LHCN-M2 (cell line): ENCODE measurements around the gene CLASRP. TPM values are rescaled to one million over a fixed set of nuclear protein-coding genes. Genes with fewer than 3 reads are reported as not detected.

Experiments
- DNase-seq: peaks from one replicate; pipeline ENCODE4 v3.0.0-alpha.2; 2012; ENCODE audit warnings: low read depth
- total RNA-seq: library from RNA; depleted of rRNA; stranded (reverse); fragments of >200 nt; gene quantifications from 2 replicates; pipeline ENCODE4 v1.2.3, GENCODE V29; 2014

The CLASRP gene
- total RNA-seq, 1 experiment from 2014 or later: 76.0 TPM

DNA sequence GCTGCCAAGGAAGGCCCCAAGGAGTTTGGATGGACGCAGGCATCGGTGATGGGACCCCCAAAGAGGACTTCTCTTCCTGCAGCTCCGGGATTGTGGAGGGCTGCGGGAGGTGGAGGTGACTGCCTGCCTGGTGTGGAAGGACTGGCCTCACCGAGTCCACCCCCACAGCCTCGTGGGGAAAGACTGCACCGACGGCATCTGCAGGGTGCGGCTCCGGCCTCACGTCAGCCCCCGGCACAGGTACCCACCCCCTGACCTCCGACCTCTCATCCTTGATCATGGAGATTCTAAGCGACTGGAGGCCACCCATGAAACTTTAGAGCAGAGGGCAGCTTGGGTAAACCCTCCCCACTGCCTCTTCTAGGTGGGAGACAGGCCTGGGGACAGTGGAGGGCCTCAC lies 16.9 kb upstream of the CLASRP start:
- DNase-seq: no peak

GRCh38 chr19:45023048-45023447 lies 15.8 kb upstream of the CLASRP start:
- DNase-seq: no peak

DNA sequence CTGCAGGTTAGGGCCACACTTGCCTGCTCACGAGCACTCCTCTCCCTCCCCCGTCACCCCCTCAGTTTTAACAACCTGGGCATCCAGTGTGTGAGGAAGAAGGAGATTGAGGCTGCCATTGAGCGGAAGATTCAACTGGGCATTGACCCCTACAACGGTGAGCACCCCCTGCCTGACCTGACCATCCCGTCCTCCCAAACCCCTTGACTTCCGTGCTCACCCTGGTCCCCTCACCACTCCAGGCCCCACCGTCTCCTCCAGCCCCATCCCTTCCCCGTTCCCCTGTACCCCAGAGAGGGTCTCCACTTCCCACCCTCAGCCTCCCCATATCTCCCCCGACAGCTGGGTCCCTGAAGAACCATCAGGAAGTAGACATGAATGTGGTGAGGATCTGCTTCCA lies 13.6 kb upstream of the CLASRP start:
- no peak for DNase-seq

GRCh38 chr19:45027371-45027770 lies 11.5 kb upstream of the CLASRP start:
- DNase-seq: no peak

GRCh38 chr19:45030825-45031224 lies 8.0 kb upstream of the CLASRP start:
- no peak for DNase-seq

DNA sequence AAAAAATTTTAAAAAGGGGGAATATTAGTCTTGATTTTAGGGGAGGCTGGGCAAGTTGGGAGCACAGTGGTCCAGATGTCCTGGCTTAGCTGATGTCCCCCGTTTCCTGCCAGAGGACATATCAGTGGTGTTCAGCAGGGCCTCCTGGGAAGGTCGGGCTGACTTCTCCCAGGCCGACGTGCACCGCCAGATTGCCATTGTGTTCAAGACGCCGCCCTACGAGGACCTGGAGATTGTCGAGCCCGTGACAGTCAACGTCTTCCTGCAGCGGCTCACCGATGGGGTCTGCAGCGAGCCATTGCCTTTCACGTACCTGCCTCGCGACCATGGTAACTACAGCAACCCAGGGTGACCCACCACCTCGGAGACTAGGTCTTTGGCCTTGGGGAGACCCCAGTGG lies 6.4 kb upstream of the CLASRP start:
- DNase-seq: no peak

DNA sequence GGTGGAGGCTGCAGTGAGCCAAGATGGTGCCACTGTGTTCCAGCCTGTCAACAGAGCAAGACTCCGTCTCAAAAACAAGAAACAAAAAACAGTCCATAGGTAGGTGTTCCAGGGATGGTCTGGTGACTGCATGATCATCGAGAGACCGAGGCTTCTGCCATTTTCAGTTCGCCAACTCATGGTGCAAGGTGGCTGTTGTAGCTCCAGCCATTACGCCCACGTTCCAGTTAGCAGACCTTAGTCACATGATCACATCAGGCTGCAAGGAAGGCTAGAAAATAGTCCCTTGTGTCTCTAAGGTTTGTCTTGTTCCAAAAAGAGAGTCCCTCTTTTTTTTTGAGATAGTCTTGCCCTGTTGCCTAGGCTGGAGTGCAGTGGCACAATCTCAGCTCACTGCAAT lies 3.1 kb upstream of the CLASRP start:
- no peak for DNase-seq

- DNase-seq: no peak
Measured at GRCh38 chr19:45037393-45038169, 1.3 kb upstream of the CLASRP start.

DNA sequence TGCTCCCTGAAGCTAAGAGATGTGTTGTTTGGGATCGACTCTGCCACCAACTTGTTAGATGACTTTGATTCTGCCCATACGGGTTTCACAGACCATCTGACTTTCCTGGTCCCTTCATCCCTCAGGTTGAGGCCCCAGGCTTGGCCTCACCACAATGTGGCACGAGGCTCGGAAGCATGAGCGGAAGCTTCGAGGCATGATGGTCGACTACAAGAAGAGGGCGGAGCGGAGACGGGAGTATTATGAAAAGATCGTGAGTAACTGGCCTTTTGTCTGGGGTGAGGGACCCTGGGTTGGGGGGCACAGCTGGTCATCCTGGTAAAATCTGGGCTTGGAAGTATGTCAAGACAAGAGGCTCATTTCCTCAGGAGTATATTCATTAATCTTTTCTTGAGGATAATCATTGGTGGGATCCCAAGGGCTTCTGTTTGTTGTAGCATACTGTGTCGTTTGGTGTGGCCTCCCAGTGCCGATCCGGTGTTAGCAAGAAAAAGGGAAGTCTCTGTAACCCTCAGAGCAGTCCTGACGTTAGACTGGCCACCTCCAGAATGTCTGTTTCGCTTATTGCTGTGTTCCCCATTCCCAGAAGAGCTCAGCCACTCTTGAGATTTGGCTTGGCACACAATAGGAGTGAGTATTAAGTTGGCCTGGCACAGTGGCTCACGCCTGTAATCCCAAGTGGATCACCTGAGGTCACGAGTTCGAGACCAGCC lies 1.4 kb downstream of the CLASRP start:
- DNase-seq: no peak

DNA sequence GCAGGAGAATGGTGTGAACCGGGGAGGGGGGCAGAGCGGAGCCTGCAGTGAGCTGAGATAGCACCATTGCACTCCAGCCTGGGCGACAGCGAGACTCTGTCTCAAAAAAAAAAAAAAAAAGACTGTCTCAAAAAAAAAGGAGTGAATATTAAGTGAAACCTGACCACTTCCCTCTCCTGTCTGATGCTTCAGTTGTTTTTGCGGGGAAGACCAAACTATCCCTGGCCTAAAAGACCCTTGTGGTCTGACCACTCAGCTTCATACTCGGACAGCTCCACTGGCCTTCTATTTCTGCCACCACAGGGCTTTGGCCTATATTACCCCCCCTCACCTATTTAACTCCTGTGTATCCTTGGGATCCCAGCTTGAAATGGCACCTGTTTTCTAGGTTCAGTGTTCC lies 2.3 kb downstream of the CLASRP start:
- no peak for DNase-seq

DNA sequence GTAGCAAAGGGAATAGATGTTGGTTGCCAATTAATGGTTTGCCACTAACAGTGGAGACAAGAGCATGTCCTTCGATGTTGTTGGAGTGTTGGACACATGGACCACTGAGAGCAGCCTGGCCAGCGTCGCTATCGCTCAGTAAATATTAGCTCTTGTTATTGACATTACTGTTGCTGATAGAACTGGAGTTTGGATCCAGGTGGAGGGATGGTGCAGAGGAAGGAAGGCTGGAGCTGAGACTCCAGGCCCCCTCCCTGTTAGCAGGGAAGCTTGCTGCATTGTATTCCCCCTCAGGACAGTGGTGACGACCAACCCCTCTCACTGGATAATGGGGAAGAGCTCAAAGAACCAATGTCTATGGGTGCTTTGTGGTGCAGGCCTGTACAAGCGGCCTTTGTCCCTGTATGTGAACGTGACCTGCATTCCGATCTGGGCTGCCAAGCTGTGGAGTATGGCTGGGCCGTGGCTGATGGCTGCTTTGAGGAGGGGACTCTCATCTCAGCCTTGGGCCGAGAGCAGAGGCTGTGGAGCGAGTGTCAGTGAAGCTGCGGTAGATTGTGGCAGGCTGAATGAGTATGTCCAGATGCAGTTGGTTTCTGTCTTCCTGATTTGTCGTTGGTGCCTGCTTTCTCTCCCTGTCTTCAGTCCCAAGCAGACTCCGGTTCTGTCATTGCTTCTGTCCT lies 7.0 kb downstream of the CLASRP start:
- DNase-seq: no peak

GRCh38 chr19:45046355-45046754 lies 7.5 kb downstream of the CLASRP start:
- no peak for DNase-seq

DNA sequence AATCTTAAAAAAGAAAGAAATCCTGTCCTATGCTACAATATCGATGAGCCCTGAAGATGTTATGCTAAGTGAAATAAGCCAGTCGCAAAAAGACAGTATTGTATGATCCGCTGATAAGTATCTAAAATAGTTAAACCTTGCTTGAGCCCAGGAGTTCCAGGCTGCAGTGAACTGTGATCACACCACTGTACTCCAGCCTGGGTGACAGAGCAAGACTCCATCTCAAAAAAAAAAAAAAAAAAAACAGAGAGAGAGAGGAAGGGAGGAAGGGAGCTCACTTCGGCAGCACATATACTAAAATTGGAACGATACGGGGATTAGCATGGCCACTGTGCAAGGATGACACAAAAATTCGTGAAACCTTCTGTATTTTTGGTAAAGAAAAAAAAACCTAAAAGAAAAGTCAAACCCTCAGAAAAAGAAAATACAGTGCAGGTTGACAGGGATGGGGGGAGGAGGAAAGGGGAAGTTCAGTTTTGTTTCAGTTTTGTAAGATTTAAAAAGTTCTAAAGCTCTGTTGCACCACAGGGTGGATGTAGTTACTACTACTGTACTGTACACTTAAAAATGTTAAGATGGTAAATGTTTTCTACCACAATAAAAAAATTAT lies 8.4 kb downstream of the CLASRP start:
- no peak for DNase-seq

- no peak for DNase-seq
Measured at GRCh38 chr19:45049073-45049736, 10.4 kb downstream of the CLASRP start.

- DNase-seq: peak; percentile 28
Measured at GRCh38 chr19:45050036-45050435, 11.2 kb downstream of the CLASRP start.

DNA sequence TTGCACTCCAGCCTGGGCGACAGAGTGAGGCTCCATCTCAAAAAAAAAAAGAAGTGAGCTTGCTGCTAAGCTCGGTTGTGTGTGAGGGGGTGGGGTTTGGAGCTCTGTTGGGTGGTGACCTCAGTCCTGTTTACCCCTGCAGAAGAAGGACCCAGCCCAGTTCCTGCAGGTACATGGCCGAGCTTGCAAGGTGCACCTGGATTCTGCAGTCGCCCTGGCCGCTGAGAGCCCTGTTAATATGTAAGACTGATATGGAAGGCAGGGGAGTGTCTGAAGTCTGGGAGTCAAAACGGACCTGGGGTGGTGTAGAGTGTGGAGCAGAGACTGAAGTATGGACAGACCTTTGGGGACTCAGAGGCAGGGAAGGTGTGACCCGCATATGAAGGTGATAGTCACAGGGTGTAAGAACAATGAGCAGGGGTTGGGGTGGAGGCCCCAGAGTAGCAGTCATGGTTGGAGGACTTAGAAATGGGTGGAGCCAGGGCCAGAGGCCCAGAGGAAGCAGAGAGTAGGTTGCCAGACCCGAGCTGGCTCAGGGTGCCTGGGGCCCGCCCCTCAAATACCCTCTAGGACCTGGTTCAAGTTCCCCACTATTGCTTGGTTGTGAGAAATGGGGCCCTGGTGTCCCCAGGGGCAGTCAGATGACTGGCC lies 13.2 kb downstream of the CLASRP start:
- no peak for DNase-seq

DNA sequence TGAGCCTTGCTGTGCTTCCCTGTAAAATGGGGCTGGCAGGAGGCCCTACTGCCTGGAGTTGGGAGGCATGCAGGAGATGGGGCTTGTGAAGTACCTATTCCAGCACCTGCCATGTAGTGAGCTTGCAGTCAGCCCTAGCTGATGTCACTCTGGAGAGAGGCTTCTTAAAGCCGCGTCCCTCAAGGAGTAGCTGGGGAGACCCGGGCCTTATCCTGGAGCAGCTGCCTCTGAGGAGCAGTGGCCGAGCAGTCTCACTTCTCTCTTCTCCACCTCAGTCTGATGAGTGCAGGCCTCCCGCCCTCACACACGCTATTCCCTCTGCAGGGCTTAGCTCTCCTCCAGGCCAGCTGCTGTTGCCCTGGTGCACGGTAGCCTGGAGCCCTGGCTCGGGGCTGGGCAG lies 18.0 kb downstream of the CLASRP start:
- no peak for DNase-seq

DNA sequence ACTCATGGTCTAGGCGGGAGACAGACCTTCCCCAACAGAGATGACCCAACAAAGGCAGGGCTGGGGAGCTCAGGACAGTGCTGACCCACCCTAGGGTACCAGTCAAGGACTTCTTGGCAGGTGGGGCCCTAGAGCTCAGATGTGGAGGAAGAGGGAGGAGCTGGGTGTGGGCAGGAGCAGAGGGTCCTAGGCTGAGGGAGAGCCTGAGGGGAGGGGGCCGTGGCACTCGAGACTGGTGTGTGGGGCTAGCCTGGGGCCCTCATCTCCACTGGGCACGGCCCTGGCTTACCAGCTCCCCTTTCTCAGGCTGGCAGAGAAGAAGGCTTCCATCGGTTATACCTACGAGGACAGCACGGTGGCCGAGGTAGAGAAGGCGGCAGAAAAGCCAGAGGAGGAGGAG lies 18.6 kb downstream of the CLASRP start:
- no peak for DNase-seq

GRCh38 chr19:45058622-45059159 lies 19.8 kb downstream of the CLASRP start:
- DNase-seq: no peak

GRCh38 chr19:45059258-45059965 lies 20.6 kb downstream of the CLASRP start:
- peak; percentile 73 for DNase-seq
